ENCODE measurements around the gene RXRA. TPM values are rescaled to one million over a fixed set of nuclear protein-coding genes. Genes with fewer than 3 reads are reported as not detected.

The RXRA gene
- total RNA-seq, 6 experiments from 2014 or later = 23.2 to 31.9 (median 28.0) TPM

GRCh38 chr9:134329886-134330285 lies 3.6 kb downstream of the RXRA start:
- no peak for TF ChIP-seq CTCF (IDR thresholded peaks at IDR 0.05)
- H3K4me3 Mint-ChIP-seq = peak overlapping the region; percentile 24
- no peak for DNase-seq
- H3K36me3 Mint-ChIP-seq (ENCODE audit: low read depth) = no peaks in the 10 kb centered on the region
- H3K27me3 Mint-ChIP-seq (ENCODE audit: insufficient read depth) = no peaks in the 10 kb centered on the region
- peak overlapping the region; percentile 61 for H3K27ac Mint-ChIP-seq
- peaks cover 41% of the 10 kb centered on the region for H3K4me1 Mint-ChIP-seq (ENCODE audit: low read depth)
- H3K9me3 Mint-ChIP-seq = no peaks in the 10 kb centered on the region

- no peak for DNase-seq
- Mint-ChIP-seq H3K36me3 (ENCODE audit: low read depth) (no peaks in the 10 kb centered on the region), H3K27me3 (ENCODE audit: insufficient read depth) (no peaks in the 10 kb centered on the region), H3K4me1 (ENCODE audit: low read depth) (peaks cover 47% of the 10 kb centered on the region), H3K27ac (no peak overlapping the region), H3K4me3 (no peak overlapping the region), H3K9me3 (no peaks in the 10 kb centered on the region)
- TF ChIP-seq CTCF (IDR thresholded peaks at IDR 0.05) = no peak
Observed at GRCh38 chr9:134330590-134330989, 4.3 kb downstream of the RXRA start.

GRCh38 chr9:134331186-134332025 lies 5.2 kb downstream of the RXRA start:
- Mint-ChIP-seq H3K9me3 (no peaks in the 10 kb centered on the region), H3K27me3 (ENCODE audit: insufficient read depth) (no peaks in the 10 kb centered on the region), H3K4me3 (no peak overlapping the region), H3K36me3 (ENCODE audit: low read depth) (no peaks in the 10 kb centered on the region), H3K4me1 (ENCODE audit: low read depth) (peaks cover 47% of the 10 kb centered on the region), H3K27ac (no peak overlapping the region)
- no peak for TF ChIP-seq CTCF (IDR thresholded peaks at IDR 0.05)
- no peak for DNase-seq

- H3K27me3 Mint-ChIP-seq (ENCODE audit: insufficient read depth) = no peaks in the 10 kb centered on the region
- H3K4me3 Mint-ChIP-seq = no peak overlapping the region
- DNase-seq = no peak
- no peak for TF ChIP-seq CTCF (IDR thresholded peaks at IDR 0.05)
- no peaks in the 10 kb centered on the region for H3K9me3 Mint-ChIP-seq
- no peak overlapping the region for H3K27ac Mint-ChIP-seq
- peaks cover 46% of the 10 kb centered on the region for H3K4me1 Mint-ChIP-seq (ENCODE audit: low read depth)
- no peaks in the 10 kb centered on the region for H3K36me3 Mint-ChIP-seq (ENCODE audit: low read depth)
Observed at GRCh38 chr9:134332266-134332665, 6.0 kb downstream of the RXRA start.

- no peak overlapping the region for H3K27ac Mint-ChIP-seq
- no peaks in the 10 kb centered on the region for H3K36me3 Mint-ChIP-seq (ENCODE audit: low read depth)
- no peaks in the 10 kb centered on the region for H3K27me3 Mint-ChIP-seq (ENCODE audit: insufficient read depth)
- peaks cover 41% of the 10 kb centered on the region for H3K4me1 Mint-ChIP-seq (ENCODE audit: low read depth)
- no peak for TF ChIP-seq CTCF (IDR thresholded peaks at IDR 0.05)
- DNase-seq = no peak
- no peak overlapping the region for H3K4me3 Mint-ChIP-seq
- no peaks in the 10 kb centered on the region for H3K9me3 Mint-ChIP-seq
Observed at GRCh38 chr9:134332841-134333233, 6.6 kb downstream of the RXRA start.
